ES-I3 (cell line): Measurements from ENCODE around the gene NEDD4.
"Not testable (repeated sequence)": the region's sequence is repeated elsewhere in the genome, so short reads cannot be mapped to it uniquely, and the experiment has no call there.

ENCODE experiments used
- H3K36me3 ChIP-seq: 2 replicates; pipeline ENCODE4 v1.6.1; 2013; ENCODE audit warnings: mild to moderate bottlenecking, low read length, control low read depth, moderate library complexity; ENCODE audit not compliant: insufficient read depth
- H3K4me1 ChIP-seq: 2 replicates; pipeline ENCODE4 v1.6.1; 2013; ENCODE audit warnings: mild to moderate bottlenecking, control low read depth, low read length; ENCODE audit not compliant: insufficient read depth
- H3K9ac ChIP-seq: 2 replicates; pipeline ENCODE4 v1.6.1; 2013; ENCODE audit warnings: low read depth, mild to moderate bottlenecking, low read length, moderate library complexity
- H3K9me3 ChIP-seq: 2 replicates; pipeline ENCODE4 v1.6.1; 2013; ENCODE audit warnings: mild to moderate bottlenecking, low read length, moderate library complexity; ENCODE audit not compliant: control insufficient read depth, insufficient read depth

The NEDD4 gene

DNA sequence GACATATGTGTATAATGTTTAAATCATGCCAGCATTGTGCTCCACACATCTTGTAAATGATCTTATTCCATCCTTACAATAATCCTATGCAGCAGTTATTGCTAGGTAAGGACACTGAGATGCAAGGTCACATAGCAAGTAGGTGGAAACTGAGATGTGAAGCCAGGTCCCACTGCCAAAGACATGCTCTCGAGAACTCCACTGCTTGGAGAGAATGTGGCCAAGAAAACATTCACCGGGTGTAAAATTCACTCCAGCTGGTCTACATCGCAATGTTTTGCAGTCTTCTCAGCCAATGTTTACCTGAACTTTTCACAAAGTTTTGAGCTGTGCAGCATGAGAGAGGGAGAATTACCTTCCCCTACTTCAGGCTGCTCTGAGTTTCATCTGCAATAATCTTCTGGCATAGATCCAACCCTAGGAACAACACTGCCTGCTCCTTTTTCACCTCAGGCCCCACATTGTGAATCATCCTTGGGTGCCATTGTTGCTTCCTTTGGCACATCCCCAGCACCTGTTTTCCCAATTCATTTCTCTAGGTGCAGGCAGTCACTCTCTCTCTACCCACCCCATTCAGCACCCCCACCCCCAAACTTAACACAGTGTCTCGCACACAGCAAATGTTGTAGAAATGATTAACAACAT, 197.0 kb downstream of the NEDD4 start:
- Histone ChIP-seq H3K4me1 (peaks cover 5% of the 10 kb centered on the region; the same call in 1 of the 2 replicates), H3K36me3 (no peaks in the 10 kb centered on the region), H3K9me3 (0 out of 2 replicates have a peak, but pooled peaks cover 2% of the 10 kb centered on the region), H3K9ac (no peak overlapping the region)

DNA sequence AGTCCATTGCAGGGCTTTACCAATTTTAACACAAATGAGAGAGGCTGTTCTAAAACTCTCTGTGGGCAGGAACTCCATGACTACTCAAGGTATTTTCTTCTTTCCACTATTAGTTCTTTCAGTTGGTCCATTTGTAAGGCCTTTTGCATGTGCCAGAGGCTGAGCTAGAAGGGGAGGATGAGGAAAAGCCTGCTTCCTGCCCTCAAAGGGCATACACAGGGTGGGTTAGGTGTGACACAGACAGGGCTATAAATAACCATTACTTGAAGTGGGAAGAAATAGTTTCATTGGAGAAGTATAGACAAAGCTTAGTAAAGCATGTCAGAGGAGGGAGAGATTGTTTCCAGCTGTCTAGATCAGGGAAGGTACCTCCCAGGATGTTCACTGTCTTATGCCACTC, 198.4 kb downstream of the NEDD4 start:
- Histone ChIP-seq H3K36me3 (no peaks in the 10 kb centered on the region), H3K9ac (no peak overlapping the region), H3K4me1 (peaks cover 5% of the 10 kb centered on the region; the same call in 1 of the 2 replicates), H3K9me3 (0 out of 2 replicates have a peak, but pooled peaks cover 4% of the 10 kb centered on the region)

DNA sequence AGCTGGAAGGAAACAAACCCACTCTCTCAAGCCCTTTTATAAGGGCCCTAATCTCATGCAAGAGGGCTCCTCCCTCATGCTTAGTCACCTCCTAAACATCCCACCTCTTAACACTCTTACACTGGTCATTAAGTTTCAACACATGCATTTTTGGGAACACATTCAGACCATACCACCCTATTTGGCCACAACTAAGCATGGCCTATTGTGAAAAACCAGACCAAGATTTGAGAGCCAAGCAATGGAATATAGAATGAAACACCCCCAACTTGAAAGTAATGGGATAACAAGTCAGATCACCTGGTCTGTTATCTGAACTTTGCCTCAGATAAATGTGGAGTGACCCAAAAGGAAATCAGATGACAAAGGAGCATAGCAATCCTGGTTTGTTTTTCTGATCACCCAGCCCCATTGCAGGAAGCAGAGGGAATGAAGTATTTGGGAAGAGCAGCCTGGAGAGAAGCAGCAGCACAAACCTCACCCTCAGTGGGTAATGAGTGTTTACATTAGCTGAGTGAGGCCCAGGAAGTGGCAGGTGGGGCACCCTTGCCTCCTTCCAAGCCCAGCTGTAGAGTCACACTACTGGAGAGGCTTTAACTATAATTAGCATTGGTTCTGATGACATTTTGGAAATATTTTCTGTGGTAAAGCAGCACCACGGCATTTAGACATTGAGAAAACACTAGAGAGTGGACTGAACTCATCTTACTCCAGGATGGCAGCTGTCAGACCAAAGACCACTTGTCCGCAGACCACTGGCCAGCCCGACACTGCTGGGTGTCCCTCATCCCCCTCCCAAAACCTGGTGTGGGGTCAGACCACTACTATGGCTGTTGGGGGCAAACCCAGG, 201.6 kb downstream of the NEDD4 start:
- no peaks in the 10 kb centered on the region for H3K36me3 ChIP-seq
- H3K9me3 ChIP-seq = 0 out of 2 replicates have a peak, but pooled peaks cover 4% of the 10 kb centered on the region
- H3K4me1 ChIP-seq = no peaks in the 10 kb centered on the region
- H3K9ac ChIP-seq = no peak overlapping the region

DNA sequence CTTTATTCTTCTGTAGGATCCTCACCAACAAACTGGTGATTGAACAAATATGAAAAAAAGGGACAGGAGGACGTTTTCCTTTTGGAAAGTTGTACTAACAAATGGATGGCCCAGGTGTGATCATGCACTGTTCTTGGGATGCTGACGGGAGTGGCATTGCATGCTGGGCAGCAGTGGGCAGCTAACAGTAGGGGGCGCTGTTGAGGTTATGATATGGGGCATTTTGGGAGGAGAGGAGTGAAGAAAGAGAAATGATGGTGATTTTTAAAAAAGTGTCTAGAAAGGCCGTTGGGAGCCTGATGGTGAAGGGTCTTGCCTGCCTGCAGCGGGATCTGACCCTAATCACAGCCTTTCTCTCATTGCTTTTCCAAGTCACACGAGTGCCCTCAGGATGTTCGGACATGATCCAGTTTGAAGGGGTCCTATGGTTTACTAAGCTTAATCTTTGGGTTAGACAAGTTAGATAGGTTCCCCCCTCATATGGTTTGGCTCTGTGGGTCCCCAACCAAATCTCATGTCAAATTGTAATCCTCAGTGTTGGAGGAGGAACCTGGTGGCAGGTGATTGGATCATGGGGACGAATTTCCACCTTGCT, 204.2 kb downstream of the NEDD4 start:
- H3K9me3 ChIP-seq = 0 out of 2 replicates have a peak, but pooled peaks cover 4% of the 10 kb centered on the region
- no peaks in the 10 kb centered on the region for H3K36me3 ChIP-seq
- no peaks in the 10 kb centered on the region; the same call in 1 of the 2 replicates for H3K4me1 ChIP-seq
- no peak overlapping the region for H3K9ac ChIP-seq

DNA sequence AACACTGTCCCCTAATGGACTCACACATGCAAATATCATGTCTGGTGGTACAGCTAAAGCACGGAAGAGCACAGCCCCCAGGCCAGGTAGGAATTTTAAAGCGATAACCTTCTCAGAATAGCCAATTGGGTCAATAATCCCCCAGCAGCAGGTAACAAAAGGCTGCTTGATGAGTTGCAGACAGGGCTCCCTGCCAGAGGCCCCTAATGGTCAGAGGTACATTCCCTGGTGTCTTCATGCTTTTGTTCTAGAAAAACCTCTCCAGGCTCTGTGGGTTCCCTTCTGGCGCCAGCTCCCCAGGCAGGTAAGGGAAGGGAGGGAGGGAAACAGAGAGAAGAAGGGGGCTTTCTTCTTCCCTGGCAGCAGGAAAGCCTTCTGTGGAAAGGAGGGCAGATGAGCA, 207.1 kb downstream of the NEDD4 start:
- H3K36me3 ChIP-seq = no peaks in the 10 kb centered on the region
- H3K4me1 ChIP-seq = no peaks in the 10 kb centered on the region; the same call in 1 of the 2 replicates
- 0 out of 2 replicates have a peak, but pooled peaks cover 2% of the 10 kb centered on the region for H3K9me3 ChIP-seq
- no peak overlapping the region for H3K9ac ChIP-seq

DNA sequence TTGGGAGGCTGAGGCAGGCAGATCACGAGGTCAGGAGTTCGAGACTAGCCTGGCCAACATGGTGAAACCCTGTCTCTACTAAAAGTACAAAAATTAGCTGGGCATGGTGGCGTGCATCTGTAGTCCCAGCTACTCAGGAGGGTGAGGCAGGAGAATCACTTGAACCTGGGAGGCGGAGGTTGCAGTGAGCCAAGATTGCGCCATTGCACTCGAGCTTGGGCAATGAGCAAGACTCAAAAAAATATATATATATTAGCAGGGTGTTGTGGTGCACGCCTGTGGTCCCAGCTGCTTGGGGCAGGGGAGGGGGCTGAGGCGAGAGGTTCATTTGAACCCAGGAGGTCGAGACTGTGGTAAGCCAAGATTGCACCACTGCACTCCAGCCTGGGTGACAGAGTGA, 207.8 kb downstream of the NEDD4 start:
- H3K9me3 ChIP-seq, H3K9ac ChIP-seq, H3K4me1 ChIP-seq, H3K36me3 ChIP-seq: not testable (repeated sequence)

DNA sequence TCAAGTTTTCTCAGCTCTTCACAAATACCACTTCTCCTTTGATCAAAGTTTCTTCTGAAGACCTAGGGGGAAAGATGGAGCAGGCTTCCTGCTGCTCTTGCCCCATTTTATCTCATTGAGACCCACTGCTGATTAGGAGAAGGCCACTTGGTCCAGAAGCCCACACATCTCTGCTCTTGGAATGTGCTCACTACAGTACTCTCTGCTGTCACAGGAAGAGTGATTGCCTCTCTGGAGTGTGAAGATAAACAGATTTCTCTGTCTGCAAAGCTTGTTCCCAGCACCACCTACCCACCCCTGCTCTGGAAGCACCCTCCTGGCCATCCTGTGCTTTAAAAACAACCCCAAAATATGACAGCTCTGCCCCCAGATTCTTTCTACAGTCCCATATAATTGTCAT, 209.1 kb downstream of the NEDD4 start:
- Histone ChIP-seq H3K4me1 (no peaks in the 10 kb centered on the region; the same call in 1 of the 2 replicates), H3K9me3 (no peaks in the 10 kb centered on the region), H3K36me3 (no peaks in the 10 kb centered on the region), H3K9ac (no peak overlapping the region)

DNA sequence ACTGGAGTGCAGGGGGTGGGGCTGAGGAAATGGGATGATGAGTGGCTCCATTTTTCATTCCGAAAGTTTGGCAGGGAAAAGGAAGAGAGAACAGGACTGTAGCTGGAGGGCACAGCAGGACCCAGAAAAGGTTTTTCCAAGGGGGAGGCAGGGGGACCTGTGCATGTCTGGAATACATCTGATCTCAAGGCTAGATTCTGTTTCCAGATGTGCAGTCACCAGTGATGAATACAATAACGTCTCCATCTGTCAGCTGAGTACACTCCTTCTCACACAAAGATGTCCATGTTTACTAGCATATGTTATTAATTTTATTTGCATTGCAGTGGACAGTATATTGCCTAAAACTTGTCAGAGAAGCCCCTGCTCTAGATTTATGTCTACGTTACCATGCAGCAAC, 210.5 kb downstream of the NEDD4 start:
- no peaks in the 10 kb centered on the region; the same call in 1 of the 2 replicates for H3K4me1 ChIP-seq
- H3K9ac ChIP-seq = no peak overlapping the region
- H3K9me3 ChIP-seq = no peaks in the 10 kb centered on the region
- H3K36me3 ChIP-seq = no peaks in the 10 kb centered on the region

DNA sequence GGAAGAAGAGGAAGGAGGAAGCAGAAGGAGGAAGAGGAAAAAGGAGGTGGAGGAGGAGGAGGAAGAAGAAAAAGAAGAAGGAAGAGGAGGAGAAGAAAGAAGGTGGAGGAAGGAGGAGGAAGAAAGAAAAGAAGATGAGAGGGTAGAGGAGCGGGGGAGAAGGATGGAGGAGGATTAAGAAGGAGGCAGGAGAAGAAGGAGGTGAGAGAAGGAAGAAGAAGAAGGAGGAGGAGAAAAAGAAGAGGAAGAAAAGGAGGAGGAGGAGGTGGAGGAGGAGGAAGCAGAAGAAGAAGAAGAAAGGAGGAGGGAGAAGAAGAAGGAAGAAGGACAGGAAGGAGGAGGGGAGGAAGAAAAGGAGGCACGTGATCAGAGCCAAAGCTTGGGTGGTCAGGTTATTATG, 213.1 kb downstream of the NEDD4 start:
- Histone ChIP-seq H3K36me3 (no peaks in the 10 kb centered on the region), H3K9ac (no peak overlapping the region), H3K4me1 (0 out of 2 replicates have a peak, but pooled peaks cover 4% of the 10 kb centered on the region), H3K9me3 (no peaks in the 10 kb centered on the region)

DNA sequence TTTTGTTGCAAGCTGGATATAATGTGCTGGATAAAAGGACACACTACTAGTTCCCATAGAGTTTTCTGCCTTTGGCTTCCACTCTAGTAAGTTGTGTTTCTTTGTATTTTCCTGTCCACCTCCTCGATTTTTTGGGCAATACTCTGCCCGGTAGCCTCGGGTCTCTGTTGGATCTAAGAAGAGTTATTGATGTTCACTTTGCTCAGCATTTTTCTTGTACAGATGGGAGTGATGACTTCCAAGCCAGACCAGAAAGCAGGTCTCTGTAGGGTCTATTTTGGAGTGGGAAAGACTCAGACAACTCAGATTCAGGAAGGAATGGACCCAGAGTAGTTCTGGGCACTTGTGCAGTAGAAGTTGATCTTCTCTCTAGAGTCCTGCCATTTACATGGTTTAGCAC, 214.5 kb downstream of the NEDD4 start:
- H3K9ac ChIP-seq = no peak overlapping the region
- peaks cover 8% of the 10 kb centered on the region for H3K4me1 ChIP-seq
- no peaks in the 10 kb centered on the region for H3K9me3 ChIP-seq
- no peaks in the 10 kb centered on the region for H3K36me3 ChIP-seq
